ENCODE measurements around the gene EN1.

DNA sequence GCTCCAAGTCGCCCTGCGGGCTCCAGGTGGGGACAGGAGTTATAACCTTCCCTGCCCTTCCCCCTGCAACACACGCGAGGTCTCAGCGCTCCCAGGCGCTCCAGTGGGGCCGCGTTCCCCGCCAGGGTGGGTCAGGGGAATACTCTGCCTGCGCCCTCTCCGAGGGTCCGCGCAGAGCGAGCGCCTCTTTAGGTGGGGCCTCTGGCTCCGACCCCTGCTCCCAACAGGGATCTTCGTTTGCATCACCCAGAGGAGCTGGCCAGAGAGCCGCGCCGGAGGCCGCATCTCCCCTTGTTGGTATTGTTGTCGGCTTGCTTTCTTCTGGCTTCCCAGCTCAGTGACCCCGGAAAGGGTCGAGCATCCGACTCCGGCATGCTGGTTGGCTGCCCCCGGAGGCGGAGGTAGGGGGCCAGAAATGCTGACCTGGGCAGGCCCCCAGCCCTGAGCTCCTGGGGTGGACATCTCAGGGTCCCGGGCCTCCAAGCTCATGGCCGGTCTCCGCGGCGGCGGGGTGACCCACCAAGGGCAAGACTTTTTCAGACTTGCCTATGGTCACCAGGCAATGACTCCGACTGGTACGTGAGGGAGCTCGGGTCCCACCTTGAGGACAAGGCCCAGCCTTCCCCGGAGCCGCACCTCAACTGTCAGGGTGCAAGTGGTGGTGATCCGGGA, 11.2 kb upstream of the EN1 start:
- no peak for TF ChIP-seq EZH2 (IDR thresholded peaks at IDR 0.05; ENCODE audit: borderline replicate concordance, low read depth, low read length, poor library complexity, severe bottlenecking)
- TF ChIP-seq, protein P1, sequence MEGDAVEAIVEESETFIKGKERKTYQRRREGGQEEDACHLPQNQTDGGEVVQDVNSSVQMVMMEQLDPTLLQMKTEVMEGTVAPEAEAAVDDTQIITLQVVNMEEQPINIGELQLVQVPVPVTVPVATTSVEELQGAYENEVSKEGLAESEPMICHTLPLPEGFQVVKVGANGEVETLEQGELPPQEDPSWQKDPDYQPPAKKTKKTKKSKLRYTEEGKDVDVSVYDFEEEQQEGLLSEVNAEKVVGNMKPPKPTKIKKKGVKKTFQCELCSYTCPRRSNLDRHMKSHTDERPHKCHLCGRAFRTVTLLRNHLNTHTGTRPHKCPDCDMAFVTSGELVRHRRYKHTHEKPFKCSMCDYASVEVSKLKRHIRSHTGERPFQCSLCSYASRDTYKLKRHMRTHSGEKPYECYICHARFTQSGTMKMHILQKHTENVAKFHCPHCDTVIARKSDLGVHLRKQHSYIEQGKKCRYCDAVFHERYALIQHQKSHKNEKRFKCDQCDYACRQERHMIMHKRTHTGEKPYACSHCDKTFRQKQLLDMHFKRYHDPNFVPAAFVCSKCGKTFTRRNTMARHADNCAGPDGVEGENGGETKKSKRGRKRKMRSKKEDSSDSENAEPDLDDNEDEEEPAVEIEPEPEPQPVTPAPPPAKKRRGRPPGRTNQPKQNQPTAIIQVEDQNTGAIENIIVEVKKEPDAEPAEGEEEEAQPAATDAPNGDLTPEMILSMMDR (conservative IDR thresholded peaks at IDR 0.05; ENCODE audit: low read depth, low read length) = no peak
